Tibial artery (tissue), 4 donors: ENCODE data around the gene SCMH1.
"Not testable (repeated sequence)": the region's sequence is repeated elsewhere in the genome, so short reads cannot be mapped to it uniquely, and the experiment has no call there.

ENCODE experiments used
- DNase-seq, 2 donors: peaks; one replicate each; pipeline ENCODE4 v3.0.0-alpha.2; 2019
- H3K27ac ChIP-seq, 2 donors: fragments of 200-600 bp; sonication (generic) in 1 of 2; 1 replicate in 1 of 2; 2 replicates in 1 of 2; pipeline ENCODE4 v1.5.1; 2018 to 2019; ENCODE audit warnings: mild to moderate bottlenecking in 1 of 2
- H3K27me3 ChIP-seq, 2 donors: fragments of 200-600 bp; sonication (generic) in 1 of 2; one replicate each; pipeline versions ENCODE4 v1.5.1 to v1.6.0; 2016 to 2019
- H3K36me3 ChIP-seq, 3 donors: fragments of 200-600 bp; sonication (generic) in 2 of 3; one replicate each; pipeline ENCODE4 v1.5.1; 2016 to 2019; ENCODE audit warnings: mild to moderate bottlenecking in 2 of 3
- H3K4me1 ChIP-seq, 4 donors: fragments of 200-600 bp; sonication (generic) in 2 of 4; 1 replicate in 3 of 4; 2 replicates in 1 of 4; pipeline ENCODE4 v1.5.1; 2016 to 2019
- H3K4me3 ChIP-seq, 2 donors: fragments of 200-600 bp; sonication (generic) in 1 of 2; 1 replicate in 1 of 2; 2 replicates in 1 of 2; pipeline ENCODE4 v1.5.1; 2018 to 2019; ENCODE audit warnings: mild to moderate bottlenecking in 2 of 2
- H3K9me3 ChIP-seq, 3 donors: fragments of 200-600 bp; sonication (generic) in 1 of 3; one replicate each; pipeline ENCODE4 v1.5.1; 2016 to 2019
- intact Hi-C: fragments of 100-400 bp; cut with DNase I; formaldehyde crosslinking; loops from one replicate; pipeline ENCODE4 v1.15.0; 2023; ENCODE audit warnings: low total_unique reads
- TF ChIP-seq, protein P1 (sequence below), 2 experiments: fragments of 200-600 bp in 1 of 2; fragments of 450-650 bp in 1 of 2; IDR thresholded peaks; one replicate each; pipeline ENCODE4 v1.5.1; 2017 to 2019; ENCODE audit warnings: antibody characterized with exemption in 2 of 2, mild to moderate bottlenecking in 1 of 2, moderate library complexity in 1 of 2

Gene SCMH1

DNA sequence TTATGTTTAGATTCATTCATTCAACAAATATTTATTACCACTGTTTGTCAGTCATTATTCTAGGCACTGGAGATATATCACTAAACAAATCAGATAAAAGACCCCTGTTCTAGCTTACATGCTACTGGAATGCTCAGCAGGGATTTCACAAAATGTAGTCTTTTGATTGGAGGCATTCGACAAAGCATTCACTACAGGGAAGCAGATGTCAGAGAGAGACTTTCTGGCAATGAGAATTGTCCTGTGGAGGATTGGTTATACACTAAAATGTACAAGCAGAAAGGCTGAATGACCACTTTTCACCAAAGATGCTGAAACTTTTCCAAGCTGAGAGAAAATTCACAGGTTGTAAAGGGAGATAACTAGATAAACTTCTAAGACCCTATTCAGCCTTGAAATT, 57.7 kb downstream of the SCMH1 start:
- no peak for DNase-seq
- Histone ChIP-seq H3K36me3 (no peaks in the 10 kb centered on the region), H3K4me1 (no peaks in the 10 kb centered on the region), H3K4me3 (no peak overlapping the region), H3K27ac (no peak overlapping the region), H3K9me3 (no peaks in the 10 kb centered on the region), H3K27me3 (no peaks in the 10 kb centered on the region)
- TF ChIP-seq, protein P1, sequence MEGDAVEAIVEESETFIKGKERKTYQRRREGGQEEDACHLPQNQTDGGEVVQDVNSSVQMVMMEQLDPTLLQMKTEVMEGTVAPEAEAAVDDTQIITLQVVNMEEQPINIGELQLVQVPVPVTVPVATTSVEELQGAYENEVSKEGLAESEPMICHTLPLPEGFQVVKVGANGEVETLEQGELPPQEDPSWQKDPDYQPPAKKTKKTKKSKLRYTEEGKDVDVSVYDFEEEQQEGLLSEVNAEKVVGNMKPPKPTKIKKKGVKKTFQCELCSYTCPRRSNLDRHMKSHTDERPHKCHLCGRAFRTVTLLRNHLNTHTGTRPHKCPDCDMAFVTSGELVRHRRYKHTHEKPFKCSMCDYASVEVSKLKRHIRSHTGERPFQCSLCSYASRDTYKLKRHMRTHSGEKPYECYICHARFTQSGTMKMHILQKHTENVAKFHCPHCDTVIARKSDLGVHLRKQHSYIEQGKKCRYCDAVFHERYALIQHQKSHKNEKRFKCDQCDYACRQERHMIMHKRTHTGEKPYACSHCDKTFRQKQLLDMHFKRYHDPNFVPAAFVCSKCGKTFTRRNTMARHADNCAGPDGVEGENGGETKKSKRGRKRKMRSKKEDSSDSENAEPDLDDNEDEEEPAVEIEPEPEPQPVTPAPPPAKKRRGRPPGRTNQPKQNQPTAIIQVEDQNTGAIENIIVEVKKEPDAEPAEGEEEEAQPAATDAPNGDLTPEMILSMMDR (IDR thresholded peaks at IDR 0.05) = no peak
- intact Hi-C loops = no loop called here

DNA sequence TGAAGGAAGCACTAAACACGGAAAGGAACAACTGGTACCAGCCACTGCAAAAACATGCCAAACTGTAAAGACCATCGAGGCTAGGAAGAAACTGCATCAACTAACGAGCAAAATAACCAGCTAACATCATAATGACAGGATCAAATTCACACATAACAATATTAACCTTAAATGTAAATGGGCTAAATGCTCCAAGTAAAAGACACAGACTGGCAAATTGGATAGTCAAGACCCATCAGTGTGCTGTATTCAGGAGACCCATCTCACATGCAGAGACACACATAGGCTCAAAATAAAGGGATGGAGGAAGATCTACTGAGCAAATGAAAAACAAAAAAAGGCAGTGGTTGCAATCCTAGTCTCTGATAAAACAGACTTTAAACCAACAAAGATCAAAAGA, 63.9 kb downstream of the SCMH1 start:
- H3K36me3 ChIP-seq = peaks cover 7 to 11% (median 8%) of the 10 kb centered on the region in 3 donors
- H3K27ac ChIP-seq, H3K4me3 ChIP-seq, DNase-seq, H3K4me1 ChIP-seq, H3K9me3 ChIP-seq, H3K27me3 ChIP-seq, intact Hi-C loops: not testable (repeated sequence)

DNA sequence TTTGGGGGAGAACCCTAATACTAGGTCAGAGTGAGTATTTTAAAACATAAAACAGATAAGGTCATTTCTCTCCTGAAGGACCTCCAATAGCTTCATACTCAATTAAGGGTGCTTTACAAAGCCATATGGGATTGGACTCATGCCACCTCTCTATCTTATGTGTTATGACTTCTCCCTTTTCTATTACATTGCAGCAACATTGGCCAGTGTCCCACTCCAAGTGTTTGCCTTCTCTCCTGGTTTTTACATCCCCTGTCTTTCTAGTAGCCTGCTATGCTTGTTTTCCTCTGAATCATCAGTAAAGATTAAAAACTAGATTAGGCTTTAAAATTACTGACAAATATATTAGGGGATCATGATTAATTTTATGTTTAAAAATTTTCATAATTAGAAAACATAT, 66.6 kb downstream of the SCMH1 start:
- intact Hi-C loops = no loop called here
- Histone ChIP-seq H3K4me3 (no peak overlapping the region), H3K27ac (no peak overlapping the region), H3K9me3 (peaks cover 0 to 9% (median 0%) of the 10 kb centered on the region in 3 donors), H3K4me1 (no peaks in the 10 kb centered on the region), H3K27me3 (no peaks in the 10 kb centered on the region), H3K36me3 (peaks cover 7 to 11% (median 8%) of the 10 kb centered on the region in 3 donors)
- TF ChIP-seq, protein P1 (IDR thresholded peaks at IDR 0.05) = no peak
- DNase-seq = no peak

DNA sequence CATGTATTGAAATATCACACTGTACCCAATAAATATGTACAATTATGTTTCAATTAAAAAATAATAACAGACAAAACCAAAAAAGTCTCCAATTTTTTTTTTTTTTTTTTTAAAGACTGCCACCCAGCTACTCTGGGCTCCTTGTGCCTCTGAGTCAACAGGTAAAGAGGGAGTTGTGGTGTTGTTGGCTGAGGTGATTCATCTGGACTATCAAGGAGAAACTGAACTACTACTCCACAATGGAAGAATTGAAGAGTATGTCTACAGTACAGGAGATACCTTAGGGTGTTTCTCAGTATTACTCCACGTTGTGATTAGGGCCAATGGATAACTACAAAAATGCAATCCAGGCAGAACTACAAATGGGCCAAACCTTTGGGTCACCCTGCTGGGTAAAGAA, 67.9 kb downstream of the SCMH1 start:
- H3K4me3 ChIP-seq = no peak overlapping the region
- peaks cover 0 to 9% (median 0%) of the 10 kb centered on the region in 3 donors for H3K9me3 ChIP-seq
- TF ChIP-seq, protein P1 (IDR thresholded peaks at IDR 0.05) = no peak
- peaks cover 7 to 11% (median 8%) of the 10 kb centered on the region in 3 donors for H3K36me3 ChIP-seq
- no peak overlapping the region for H3K27ac ChIP-seq
- intact Hi-C loops = no loop called here
- no peaks in the 10 kb centered on the region for H3K4me1 ChIP-seq
- DNase-seq = no peak
- H3K27me3 ChIP-seq = no peaks in the 10 kb centered on the region

DNA sequence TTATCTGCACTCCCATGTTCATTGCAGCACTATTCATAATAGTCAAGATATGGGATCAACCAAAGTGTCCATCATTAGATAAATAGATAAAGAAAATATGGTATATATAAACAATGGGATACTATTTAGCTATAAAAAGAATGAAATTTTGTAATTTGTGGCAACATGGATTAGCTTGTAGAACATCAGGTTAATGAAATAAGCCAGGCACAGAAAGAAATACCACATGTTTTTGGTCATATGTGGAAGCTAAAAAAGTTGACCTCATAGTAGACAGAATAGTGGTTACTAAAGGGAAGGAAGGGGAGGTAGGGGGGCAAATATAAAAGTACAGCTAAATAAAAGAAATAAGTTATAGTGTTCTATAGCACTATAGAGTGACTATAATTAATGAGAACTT, 68.5 kb downstream of the SCMH1 start:
- peaks cover 0 to 9% (median 0%) of the 10 kb centered on the region in 3 donors for H3K9me3 ChIP-seq
- intact Hi-C loops = no loop called here
- no peaks in the 10 kb centered on the region for H3K4me1 ChIP-seq
- H3K27ac ChIP-seq = no peak overlapping the region
- H3K4me3 ChIP-seq = no peak overlapping the region
- DNase-seq = no peak
- no peaks in the 10 kb centered on the region for H3K27me3 ChIP-seq
- H3K36me3 ChIP-seq = peaks cover 7 to 11% (median 8%) of the 10 kb centered on the region in 3 donors
- TF ChIP-seq, protein P1 (IDR thresholded peaks at IDR 0.05) = no peak

DNA sequence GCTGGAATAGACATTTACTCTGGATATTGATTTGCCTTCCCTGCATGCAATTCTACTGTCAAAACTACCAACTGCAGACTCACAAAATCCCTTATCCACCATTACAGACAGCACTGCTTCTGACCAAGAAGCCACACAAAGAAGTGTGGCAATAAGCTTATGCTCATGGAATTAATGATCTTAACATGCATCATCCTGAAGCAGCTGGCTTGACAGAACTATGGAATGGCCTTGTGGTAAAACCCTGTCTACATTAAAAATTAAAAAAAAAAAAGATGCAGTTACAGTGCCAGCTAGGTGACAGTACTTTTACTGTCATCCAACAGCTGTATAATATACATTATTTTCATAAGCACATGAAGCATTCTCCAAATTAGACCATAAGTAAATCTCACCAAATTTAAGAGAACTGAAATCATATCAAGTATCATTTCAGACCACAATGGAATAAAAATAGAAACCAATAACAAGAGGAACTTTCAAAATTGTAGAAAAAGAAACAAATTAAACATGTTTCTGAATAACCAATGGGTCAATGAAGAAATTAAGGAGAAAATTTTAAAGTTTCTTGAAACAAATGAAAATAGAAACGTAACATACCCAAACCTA, 70.7 kb downstream of the SCMH1 start:
- H3K36me3 ChIP-seq = peaks cover 3 to 7% (median 3%) of the 10 kb centered on the region in 3 donors
- no peak for DNase-seq
- H3K9me3 ChIP-seq = peaks cover 0 to 3% (median 0%) of the 10 kb centered on the region in 3 donors
- no peaks in the 10 kb centered on the region for H3K27me3 ChIP-seq
- TF ChIP-seq, protein P1 (IDR thresholded peaks at IDR 0.05) = no peak
- no peak overlapping the region for H3K27ac ChIP-seq
- H3K4me3 ChIP-seq = no peak overlapping the region
- H3K4me1 ChIP-seq = no peaks in the 10 kb centered on the region
- intact Hi-C loops = no loop called here
